ENCODE measurements around the gene KIR3DL2. TPM values are rescaled to one million over a fixed set of nuclear protein-coding genes. Genes with fewer than 3 reads are reported as not detected.
"Not testable (repeated sequence)": the region's sequence is repeated elsewhere in the genome, so short reads cannot be mapped to it uniquely, and the experiment has no call there.

Gene KIR3DL2
- total RNA-seq, 4 donors from 2014 or later = not detected

GRCh38 chr19:54905421-54905802 is 55.2 kb downstream of the KIR3DL2 start:
- Histone ChIP-seq H3K4me1 (no peaks in the 10 kb centered on the region), H3K27ac (no peak overlapping the region), H3K9me3 (no peaks in the 10 kb centered on the region), H3K36me3 (no peaks in the 10 kb centered on the region), H3K4me3 (no peak overlapping the region), H3K27me3 (no peaks in the 10 kb centered on the region)
- intact Hi-C loops (cut with DNase I; ENCODE audit: low total_unique reads) = no loop called here
- DNase-seq (no peak), ATAC-seq (no peak)
- in situ Hi-C loops (cut with MboI; ENCODE audit: low sequenced_read_pairs in 4 of 4) = no loop called here
- no peak for TF ChIP-seq POLR2A (IDR thresholded peaks at IDR 0.05)
- TF ChIP-seq, protein P1, sequence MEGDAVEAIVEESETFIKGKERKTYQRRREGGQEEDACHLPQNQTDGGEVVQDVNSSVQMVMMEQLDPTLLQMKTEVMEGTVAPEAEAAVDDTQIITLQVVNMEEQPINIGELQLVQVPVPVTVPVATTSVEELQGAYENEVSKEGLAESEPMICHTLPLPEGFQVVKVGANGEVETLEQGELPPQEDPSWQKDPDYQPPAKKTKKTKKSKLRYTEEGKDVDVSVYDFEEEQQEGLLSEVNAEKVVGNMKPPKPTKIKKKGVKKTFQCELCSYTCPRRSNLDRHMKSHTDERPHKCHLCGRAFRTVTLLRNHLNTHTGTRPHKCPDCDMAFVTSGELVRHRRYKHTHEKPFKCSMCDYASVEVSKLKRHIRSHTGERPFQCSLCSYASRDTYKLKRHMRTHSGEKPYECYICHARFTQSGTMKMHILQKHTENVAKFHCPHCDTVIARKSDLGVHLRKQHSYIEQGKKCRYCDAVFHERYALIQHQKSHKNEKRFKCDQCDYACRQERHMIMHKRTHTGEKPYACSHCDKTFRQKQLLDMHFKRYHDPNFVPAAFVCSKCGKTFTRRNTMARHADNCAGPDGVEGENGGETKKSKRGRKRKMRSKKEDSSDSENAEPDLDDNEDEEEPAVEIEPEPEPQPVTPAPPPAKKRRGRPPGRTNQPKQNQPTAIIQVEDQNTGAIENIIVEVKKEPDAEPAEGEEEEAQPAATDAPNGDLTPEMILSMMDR (IDR thresholded peaks at IDR 0.05 in 4 of 5, conservative IDR thresholded peaks at IDR 0.05 in 1 of 5) = no peak

GRCh38 chr19:54905803-54906511 is 55.7 kb downstream of the KIR3DL2 start, which contains the start of gene NCR1:
TSS of gene NCR1 (plus strand) at chr19:54906148. CDS start at chr19:54906188, 40 bp downstream.
- in situ Hi-C loops (cut with MboI; ENCODE audit: low sequenced_read_pairs in 4 of 4) (no loop called here), intact Hi-C loops (cut with DNase I; ENCODE audit: low total_unique reads) (no loop called here)
- H3K4me3 ChIP-seq = no peak within 1 kb of the TSS
- no peaks in the 10 kb centered on the region for H3K36me3 ChIP-seq
- DNase-seq (no peak), ATAC-seq (no peak)
- no peaks in the 10 kb centered on the region for H3K9me3 ChIP-seq
- no peaks in the 10 kb centered on the region for H3K4me1 ChIP-seq
- TF ChIP-seq, protein P1 (IDR thresholded peaks at IDR 0.05 in 4 of 5, conservative IDR thresholded peaks at IDR 0.05 in 1 of 5) = no peak
- TF ChIP-seq POLR2A (IDR thresholded peaks at IDR 0.05) = no peak
- H3K27me3 ChIP-seq = no peaks in the 10 kb centered on the region
- H3K27ac ChIP-seq = no peak within 1 kb of the TSS

- no peak for ATAC-seq
- H3K27ac ChIP-seq = no peak overlapping the region
Observed at GRCh38 chr19:54906819-54907218, 56.6 kb downstream of the KIR3DL2 start.

DNA sequence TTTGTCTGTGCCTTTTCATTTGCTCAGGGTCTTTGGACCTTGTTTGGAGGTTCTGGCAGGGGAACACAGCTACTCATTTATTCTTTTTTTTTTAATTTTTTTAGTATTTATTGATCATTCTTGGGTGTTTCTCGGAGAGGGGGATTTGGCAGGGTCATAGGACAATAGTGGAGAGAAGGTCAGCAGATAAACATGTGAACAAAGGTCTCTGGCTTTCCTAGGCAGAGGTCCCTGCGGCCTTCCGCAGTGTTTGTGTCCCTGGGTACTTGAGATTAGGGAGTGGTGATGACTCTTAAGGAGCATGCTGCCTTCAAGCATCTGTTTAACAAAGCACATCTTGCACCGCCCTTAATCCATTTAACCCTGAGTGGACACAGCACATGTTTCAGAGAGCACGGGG is 57.7 kb downstream of the KIR3DL2 start:
- H3K27me3 ChIP-seq; in situ Hi-C loops (cut with MboI; ENCODE audit: low sequenced_read_pairs in 4 of 4); intact Hi-C loops (cut with DNase I; ENCODE audit: low total_unique reads); H3K27ac ChIP-seq; DNase-seq; H3K4me1 ChIP-seq; ATAC-seq; H3K9me3 ChIP-seq; H3K4me3 ChIP-seq; H3K36me3 ChIP-seq: not testable (repeated sequence)

More at GRCh38 chr19:54906819-54907218, 56.6 kb downstream of the KIR3DL2 start:
- in situ Hi-C loops (cut with MboI; ENCODE audit: low sequenced_read_pairs in 4 of 4) (no loop called here), intact Hi-C loops (cut with DNase I; ENCODE audit: low total_unique reads) (no loop called here)
- Histone ChIP-seq H3K4me1 (no peaks in the 10 kb centered on the region), H3K27me3 (no peaks in the 10 kb centered on the region), H3K4me3 (no peak overlapping the region), H3K9me3 (no peaks in the 10 kb centered on the region), H3K36me3 (no peaks in the 10 kb centered on the region)
- no peak for DNase-seq
- TF ChIP-seq, protein P1 (IDR thresholded peaks at IDR 0.05 in 4 of 5, conservative IDR thresholded peaks at IDR 0.05 in 1 of 5) = no peak
- TF ChIP-seq POLR2A (IDR thresholded peaks at IDR 0.05) = no peak

Other genes starting within 250 kb of the KIR3DL2 start
- gene LILRB1, start 220.0 kb upstream of the KIR3DL2 start, total RNA-seq = under 1 TPM in 2 of 4 donors, not detected in 2; 0.39 to 0.69 TPM
- 1 to 10 TPM in 2 of 4 donors, under 1 TPM in 2; 0.24 to 4.0 (median 1.0) TPM for gene LILRB4, start 187.5 kb upstream of the KIR3DL2 start, total RNA-seq
- not detected for gene KIR3DL3, start 126.0 kb upstream of the KIR3DL2 start, total RNA-seq
- gene KIR2DL3, start 111.9 kb upstream of the KIR3DL2 start, total RNA-seq = not detected
- gene KIR2DL1, start 80.7 kb upstream of the KIR3DL2 start, total RNA-seq = not detected
- gene KIR2DL4, start 46.8 kb upstream of the KIR3DL2 start, total RNA-seq = not detected
- under 1 TPM in 1 of 4 donors, not detected in 3; 0.36 TPM for gene KIR3DL1, start 34.0 kb upstream of the KIR3DL2 start, total RNA-seq
- gene KIR2DS4, start 17.8 kb upstream of the KIR3DL2 start, total RNA-seq = not detected
- gene FCAR, start 23.8 kb downstream of the KIR3DL2 start, total RNA-seq = 1 to 10 TPM in 1 of 4 donors, under 1 TPM in 2, not detected in 1; 0.33 to 2.0 (median 0.41) TPM
- not detected for gene NCR1, start 55.7 kb downstream of the KIR3DL2 start, total RNA-seq
- gene NLRP7, start 97.1 kb downstream of the KIR3DL2 start, total RNA-seq = not detected
- gene NLRP2, start 115.9 kb downstream of the KIR3DL2 start, total RNA-seq = under 1 TPM in 1 of 4 donors, not detected in 3; 0.23 TPM
- gene GP6, start 187.8 kb downstream of the KIR3DL2 start, total RNA-seq = under 1 TPM in 1 of 4 donors, not detected in 3; 0.16 TPM
- 10 to 100 TPM in 1 of 4 donors, 1 to 10 TPM in 3; 5.2 to 10.5 (median 7.6) TPM for gene RDH13, start 212.7 kb downstream of the KIR3DL2 start, total RNA-seq
- 1 to 10 TPM in 2 of 4 donors, under 1 TPM in 2; 0.25 to 2.4 (median 1.3) TPM for gene EPS8L1, start 225.4 kb downstream of the KIR3DL2 start, total RNA-seq